HT-29 (cell line): Measurements from ENCODE around the gene DACH2. TPM values are rescaled to one million over a fixed set of nuclear protein-coding genes. Genes with fewer than 3 reads are reported as not detected.

Experiments used
- DNase-seq: peaks from one replicate; pipeline ENCODE4 v3.0.0-alpha.2; 2015; ENCODE audit warnings: low spot score
- small RNA-seq: library from RNA; depleted of rRNA; stranded (forward); fragments of <200 nt; gene quantifications from one replicate; pipeline ENCODE3, GENCODE V24; 2014
- total RNA-seq: library from RNA; depleted of rRNA; stranded (reverse); fragments of >200 nt; shearing (Covaris generic); gene quantifications from 2 replicates; pipeline ENCODE4 v1.2.3, GENCODE V29; 2014; rRNA removed

The DACH2 gene
- total RNA-seq, 1 experiment from 2014 or later, result not detected

GRCh38 chrX:86805241-86805640, 657.0 kb downstream of the DACH2 start:
- no peak for DNase-seq

- DNase-seq, result peak; percentile 54
Measured at GRCh38 chrX:86806786-86807185, 658.5 kb downstream of the DACH2 start.

DNA sequence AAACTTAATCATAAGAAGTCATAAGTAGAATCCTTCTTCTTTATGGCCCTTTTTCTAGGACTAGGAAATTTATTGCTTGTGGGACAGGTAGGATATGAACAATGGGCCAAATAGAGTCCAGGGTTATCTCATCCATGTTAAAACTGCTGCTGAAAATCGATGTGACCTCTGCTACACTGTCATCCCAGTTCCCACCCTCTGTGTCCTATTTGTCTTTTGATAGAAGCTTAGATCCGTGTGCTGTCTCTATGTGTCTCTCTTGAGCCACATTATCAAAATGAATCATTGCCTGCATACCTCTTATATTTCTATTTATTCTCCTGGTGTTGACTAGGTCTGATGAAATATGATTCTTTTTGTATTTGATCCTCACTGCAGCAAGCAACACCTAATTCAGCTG, 661.4 kb downstream of the DACH2 start:
- no peak for DNase-seq

- DNase-seq, result no peak
Measured at GRCh38 chrX:86829786-86830185, 681.5 kb downstream of the DACH2 start.

- DNase-seq, result no peak
Measured at GRCh38 chrX:86830685-86831084, 682.4 kb downstream of the DACH2 start.

GRCh38 chrX:86845101-86845500, 696.9 kb downstream of the DACH2 start:
- no peak for DNase-seq

Small RNAs within 50 kb of the gene (small RNA-seq; reads per million reads assigned to genes)
- gene FCF1P9 (not detected), gene RF00026 (not detected)

Other genes starting within 250 kb of the DACH2 start
- 6.8 and 8.6 TPM in 2 replicates for gene CHM, start 100.9 kb upstream of the DACH2 start, total RNA-seq